Mucosa of descending colon (tissue), 3 donors: ENCODE measurements around the gene KANK4. TPM values are rescaled to one million over a fixed set of nuclear protein-coding genes. Genes with fewer than 3 reads are reported as not detected.
A peak's percentile ranks its signal among the peaks of the same experiment; 100 is the strongest.
"Not testable (repeated sequence)": the region's sequence is repeated elsewhere in the genome, so short reads cannot be mapped to it uniquely, and the experiment has no call there.

Source experiments
- ATAC-seq: fragments of 200-7000 bp; cut with Tn5 transposase; one replicate; pipeline ENCODE4 v1.9.1; 2020; ENCODE audit warnings: mild to moderate bottlenecking, moderate library complexity
- DNase-seq, 3 donors: peaks; one replicate each; pipeline ENCODE4 v3.0.0-alpha.2; 2020
- H3K36me3 ChIP-seq: fragments of 200-600 bp; one replicate; pipeline ENCODE4 v1.8.0; 2021; ENCODE audit warnings: low read depth, mild to moderate bottlenecking
- H3K4me1 ChIP-seq: fragments of 200-600 bp; one replicate; pipeline ENCODE4 v1.8.0; 2021; ENCODE audit warnings: low read depth, mild to moderate bottlenecking
- H3K4me3 ChIP-seq: fragments of 200-600 bp; one replicate; pipeline ENCODE4 v1.8.0; 2021; ENCODE audit warnings: mild to moderate bottlenecking
- H3K9me3 ChIP-seq: fragments of 200-600 bp; one replicate; pipeline ENCODE4 v1.8.0; 2021; ENCODE audit warnings: mild to moderate bottlenecking
- CTCF ChIP-seq: fragments of 200-600 bp; IDR thresholded peaks from one replicate; pipeline ENCODE4 v1.8.0; 2022; ENCODE audit warnings: antibody characterized with exemption, mild to moderate bottlenecking
- intact Hi-C, 2 donors: fragments of 100-400 bp; cut with DNase I in 1 of 2; cut with micrococcal nuclease in 1 of 2; formaldehyde crosslinking; loops; one replicate each; pipeline versions ENCODE4 v1.11.0 to v1.11.1; 2022; cut with DNase I, micrococcal nuclease
- total RNA-seq, 3 donors: library from RNA; stranded (reverse); fragmentation: NEBNext Ultra II Directional in 2 of 3; extraction: Animal tissue kit (Norgen Biotek cat#: 25700) in 2 of 3; gene quantifications; one replicate each; pipeline versions ENCODE4 v1.2.1 to v1.2.4, GENCODE V29; 2021 to 2023
- donor health status: DM: no; HTN: no; CAD: no; lungs with moderate emphysema.
- donor health status: DM: no; HTN: no; CAD: no.
- donor health status: DM: no; HTN: yes; CAD: no.

The KANK4 gene
- total RNA-seq, 3 donors from 2014 or later = 1.6 to 2.6 (median 1.7) TPM

- intact Hi-C loops = no loop called here
Measured at GRCh38 chr1:62247391-62248168, 71.7 kb downstream of the KANK4 start.

GRCh38 chr1:62245201-62245600 lies 74.0 kb downstream of the KANK4 start:
- no peak for ATAC-seq
- Histone ChIP-seq H3K36me3 (no peaks in the 10 kb centered on the region), H3K9me3 (no peaks in the 10 kb centered on the region), H3K4me3 (no peak overlapping the region), H3K4me1 (no peaks in the 10 kb centered on the region)
- no peak for DNase-seq
- intact Hi-C loops = no loop called here
- no peak for TF ChIP-seq CTCF

More at GRCh38 chr1:62247391-62248168, 71.7 kb downstream of the KANK4 start:
- no peaks in the 10 kb centered on the region for H3K9me3 ChIP-seq
- H3K4me3 ChIP-seq = no peak overlapping the region
- H3K36me3 ChIP-seq = no peaks in the 10 kb centered on the region
- H3K4me1 ChIP-seq = no peaks in the 10 kb centered on the region
- no peak for ATAC-seq
- no peak for DNase-seq
- TF ChIP-seq CTCF = no peak

- ATAC-seq, DNase-seq, H3K36me3 ChIP-seq, H3K4me1 ChIP-seq, intact Hi-C loops, H3K9me3 ChIP-seq, H3K4me3 ChIP-seq: not testable (repeated sequence)
Measured at GRCh38 chr1:62244380-62244779, 74.9 kb downstream of the KANK4 start.

- DNase-seq (peak in 2 of 3 donors; percentile 35 to 38), ATAC-seq (peak; percentile 46)
- H3K36me3 ChIP-seq = no peaks in the 10 kb centered on the region
- no peaks in the 10 kb centered on the region for H3K9me3 ChIP-seq
- intact Hi-C loops = no loop called here
- no peak overlapping the region for H3K4me3 ChIP-seq
- H3K4me1 ChIP-seq = no peaks in the 10 kb centered on the region
- TF ChIP-seq CTCF = no peak
Measured at GRCh38 chr1:62241371-62242131, 77.7 kb downstream of the KANK4 start.

GRCh38 chr1:62240651-62241370 lies 78.4 kb downstream of the KANK4 start:
- ATAC-seq = no peak

GRCh38 chr1:62239652-62240403 lies 79.4 kb downstream of the KANK4 start:
- intact Hi-C loops, H3K36me3 ChIP-seq, ATAC-seq, H3K4me1 ChIP-seq, DNase-seq, H3K4me3 ChIP-seq, H3K9me3 ChIP-seq: not testable (repeated sequence)

More at GRCh38 chr1:62240651-62241370, 78.4 kb downstream of the KANK4 start:
- H3K4me1 ChIP-seq = no peaks in the 10 kb centered on the region
- intact Hi-C loops = no loop called here
- no peak for TF ChIP-seq CTCF
- DNase-seq = no peak
- no peak overlapping the region for H3K4me3 ChIP-seq
- no peaks in the 10 kb centered on the region for H3K9me3 ChIP-seq
- no peaks in the 10 kb centered on the region for H3K36me3 ChIP-seq
